ENCODE measurements around the gene NAGK. TPM values are rescaled to one million over a fixed set of nuclear protein-coding genes. Genes with fewer than 3 reads are reported as not detected.

Gene NAGK
- total and polyA plus RNA-seq, 9 of the 15 experiments (the other 6 are each of a cell fraction or from before 2014, with no cell fraction given), result 4.9 to 14.9 (median 10.6) TPM

DNA sequence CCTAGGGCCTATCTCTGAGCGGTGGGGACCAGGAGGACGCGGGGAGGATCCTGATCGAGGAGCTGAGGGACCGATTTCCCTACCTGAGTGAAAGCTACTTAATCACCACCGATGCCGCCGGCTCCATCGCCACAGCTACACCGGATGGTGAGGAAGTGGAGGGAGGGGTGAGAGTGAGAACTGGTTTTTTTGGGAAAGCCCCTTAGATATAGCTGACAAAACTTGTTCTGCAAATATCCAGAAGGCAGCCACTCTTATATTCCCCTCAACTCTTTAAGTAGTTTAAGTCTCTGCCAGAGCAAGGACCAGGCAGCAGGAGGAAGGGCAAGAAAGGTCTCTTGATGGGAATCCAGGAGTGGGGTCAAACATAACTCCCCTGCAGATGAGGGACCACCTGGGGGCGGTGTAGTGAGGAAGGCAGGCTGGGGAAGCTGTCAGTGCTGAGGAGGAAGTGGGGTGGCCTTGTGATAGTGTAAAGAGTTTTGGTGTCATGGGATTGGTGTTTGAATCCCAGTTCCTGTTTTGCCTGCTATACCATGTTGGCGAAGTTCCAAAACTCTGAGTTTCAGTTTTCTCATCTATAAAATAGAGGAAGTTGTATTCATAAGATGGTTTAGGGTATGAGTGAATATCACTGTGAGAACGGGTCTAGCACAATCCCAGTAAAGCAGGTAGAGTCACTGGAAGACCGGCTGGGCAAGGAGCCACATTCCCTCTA lies 3.4 kb downstream of the NAGK start (continued):
- TF ChIP-seq ZKSCAN1 (IDR thresholded peaks at IDR 0.05; ENCODE audit: low read depth, low read length), result 0 out of 2 replicates have a peak, but pooled peaks have one; percentile 16
- TF ChIP-seq, protein P1, sequence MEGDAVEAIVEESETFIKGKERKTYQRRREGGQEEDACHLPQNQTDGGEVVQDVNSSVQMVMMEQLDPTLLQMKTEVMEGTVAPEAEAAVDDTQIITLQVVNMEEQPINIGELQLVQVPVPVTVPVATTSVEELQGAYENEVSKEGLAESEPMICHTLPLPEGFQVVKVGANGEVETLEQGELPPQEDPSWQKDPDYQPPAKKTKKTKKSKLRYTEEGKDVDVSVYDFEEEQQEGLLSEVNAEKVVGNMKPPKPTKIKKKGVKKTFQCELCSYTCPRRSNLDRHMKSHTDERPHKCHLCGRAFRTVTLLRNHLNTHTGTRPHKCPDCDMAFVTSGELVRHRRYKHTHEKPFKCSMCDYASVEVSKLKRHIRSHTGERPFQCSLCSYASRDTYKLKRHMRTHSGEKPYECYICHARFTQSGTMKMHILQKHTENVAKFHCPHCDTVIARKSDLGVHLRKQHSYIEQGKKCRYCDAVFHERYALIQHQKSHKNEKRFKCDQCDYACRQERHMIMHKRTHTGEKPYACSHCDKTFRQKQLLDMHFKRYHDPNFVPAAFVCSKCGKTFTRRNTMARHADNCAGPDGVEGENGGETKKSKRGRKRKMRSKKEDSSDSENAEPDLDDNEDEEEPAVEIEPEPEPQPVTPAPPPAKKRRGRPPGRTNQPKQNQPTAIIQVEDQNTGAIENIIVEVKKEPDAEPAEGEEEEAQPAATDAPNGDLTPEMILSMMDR (IDR thresholded peaks at IDR 0.05 in 2 of 3, conservative IDR thresholded peaks at IDR 0.05 in 1 of 3; ENCODE audit: insufficient read depth in 2 of 3, low read depth in 1 of 3, low read length in 3 of 3), result peak; percentile 2 to 43 (median 31); a peak in 3 of 6 replicates
- TF ChIP-seq GABPA (tag; conservative IDR thresholded peaks at IDR 0.05; ENCODE audit: low read depth), result 0 out of 2 replicates have a peak, but pooled peaks have one; percentile 23

DNA sequence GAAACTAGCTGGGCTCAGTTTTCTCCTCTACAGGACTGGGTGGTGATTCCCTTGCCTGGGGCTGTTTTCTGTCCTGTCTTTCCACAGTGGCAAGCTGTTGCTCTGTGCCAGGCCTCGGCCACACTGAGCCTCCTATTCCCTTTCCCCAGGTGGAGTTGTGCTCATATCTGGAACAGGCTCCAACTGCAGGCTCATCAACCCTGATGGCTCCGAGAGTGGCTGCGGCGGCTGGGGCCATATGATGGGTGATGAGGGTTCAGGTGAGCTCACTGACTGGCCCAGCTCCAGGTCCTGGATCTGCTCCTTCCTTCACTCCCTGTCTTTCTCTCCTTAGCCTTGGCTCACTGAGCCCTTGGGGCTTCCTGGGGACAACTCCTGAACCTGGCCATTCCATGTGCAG lies 4.0 kb downstream of the NAGK start:
- Histone ChIP-seq H3K9me3 (replicated peaks; ENCODE audit: control insufficient read depth, insufficient read depth, low read depth, low read length) (no peaks in the 10 kb centered on the region), H3K27ac (ENCODE audit: extremely low read depth, low read depth, low read length) (no peak overlapping the region; the same call in 2 of the 3 replicates), H3K79me2 (ENCODE audit: control insufficient read depth, insufficient read depth, low read length) (peaks cover 10% of the 10 kb centered on the region; the same call in 2 of the 3 replicates), H3K4me1 (replicated peaks in 1 of 2; ENCODE audit: control insufficient read depth in 2 of 2, insufficient read depth in 2 of 2, low read length in 2 of 2) (peaks cover 25% of the 10 kb centered on the region in 2 experiments), H2AFZ (ENCODE audit: low read depth, low read length) (no peak overlapping the region), H3K4me2 (ENCODE audit: insufficient read depth, low read length) (no peak overlapping the region), H3K27me3 (ENCODE audit: control insufficient read depth in 2 of 2, insufficient read depth in 2 of 2, low read length in 2 of 2) (no peaks in the 10 kb centered on the region), H3K4me3 (no peak overlapping the region), H3K9me1 (ENCODE audit: control insufficient read depth, insufficient read depth, low read length) (peaks cover 3% of the 10 kb centered on the region), H3K36me3 (ENCODE audit: control insufficient read depth, insufficient read depth, low read length) (peaks cover 6% of the 10 kb centered on the region; the same call in 2 of the 3 replicates), H4K20me1 (replicated peaks; ENCODE audit: control insufficient read depth, insufficient read depth, low read length) (0 out of 2 replicates have a peak, but pooled peaks cover 3% of the 10 kb centered on the region), H3K9ac (ENCODE audit: insufficient read depth in 1 of 2, low read depth in 2 of 2, low read length in 2 of 2) (peak overlapping the region in 1 of 2 experiments; percentile 14; a peak in 2 of 4 replicates)
- intact Hi-C loops (cut with micrococcal nuclease) (no loop called here), in situ Hi-C loops (cut with MboI) (no loop called here)
- peak in 1 of 4 experiments; percentile 2 for DNase-seq (ENCODE audit: extremely low read depth in 1 of 4, low spot score in 3 of 4)
- ChIA-PET CTCF (ENCODE audit: low intra/inter-chr PET ratio) (no interaction called here), POLR2A (interaction anchor here (2.8 kb wide), 1 partner anchor 9 kb away, joined by 10 read pairs; no protein-coding TSS in a partner anchor)
- no peak for TF ChIP-seq KLF13 (tag; IDR thresholded peaks at IDR 0.05; ENCODE audit: borderline replicate concordance, low read depth)
- TF ChIP-seq RBBP5 (IDR thresholded peaks at IDR 0.05; ENCODE audit: borderline replicate concordance, insufficient read depth, low read length, poor library complexity, severe bottlenecking), result no peak
- no peak for TF ChIP-seq TRIM24 (IDR thresholded peaks at IDR 0.05)
- TF ChIP-seq GATAD2A (IDR thresholded peaks at IDR 0.05), result no peak
- ATAC-seq, result no peak
- WGBS (ENCODE audit: insufficient coverage, low coverage, missing lambda C conversion rate), result 91% methylated on average over 4 of the region's 4 CpGs
- no TSS peak for BruUV-seq (replicated peaks)
- no peak for FAIRE-seq

Data from K562 (cell line).